Measurements from ENCODE around the gene TPP2.

TPP2 gene

DNA sequence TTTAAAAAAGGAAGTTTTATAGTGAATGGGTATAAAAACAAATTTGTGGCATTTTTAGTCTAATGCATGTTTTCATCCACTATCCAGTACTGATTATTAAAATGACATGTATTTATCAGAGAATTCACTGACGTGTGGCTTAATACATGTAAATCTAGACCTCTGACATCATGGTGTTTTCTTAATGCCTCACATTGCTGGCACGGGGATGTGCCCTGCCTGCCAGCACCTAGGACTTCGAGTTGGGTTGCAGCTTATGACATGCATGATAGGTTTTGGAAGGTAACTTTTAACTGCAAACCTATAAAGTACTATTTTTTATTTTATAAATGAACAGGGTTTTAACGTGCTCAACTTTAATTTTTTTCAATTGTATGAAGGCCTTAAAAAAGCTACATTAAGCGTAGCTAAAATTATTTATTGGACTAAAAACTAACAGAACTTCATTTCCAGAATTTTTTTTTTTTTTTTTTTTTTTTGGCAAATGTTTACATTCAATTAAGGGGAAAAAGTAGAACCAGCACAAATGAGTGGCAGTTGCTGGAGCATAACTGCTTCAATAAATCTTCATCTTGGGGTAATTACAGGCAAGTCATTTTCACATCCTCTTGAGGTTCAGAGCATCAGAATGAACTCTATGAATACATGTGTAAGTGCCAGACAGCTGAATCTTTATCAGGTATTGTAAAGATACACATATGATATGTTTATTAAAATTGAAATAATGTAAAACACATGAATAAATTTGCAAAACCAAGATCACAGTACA lies 81.7 kb downstream of the TPP2 start:
- Histone ChIP-seq H3K27me3 (ENCODE audit: insufficient read depth, low read length) (no peaks in the 10 kb centered on the region), H3K9me3 (ENCODE audit: low read length) (no peaks in the 10 kb centered on the region), H2AFZ (ENCODE audit: low read depth, low read length) (no peak overlapping the region), H3K4me1 (ENCODE audit: insufficient read depth, low read length) (no peaks in the 10 kb centered on the region), H3K36me3 (ENCODE audit: insufficient read depth, low read length) (peaks cover 58% of the 10 kb centered on the region), H3K4me3 (ENCODE audit: low read length) (no peak overlapping the region)

- peaks cover 52% of the 10 kb centered on the region for H3K36me3 ChIP-seq (ENCODE audit: insufficient read depth, low read length)
- no peak overlapping the region for H2AFZ ChIP-seq (ENCODE audit: low read depth, low read length)
- H3K4me1 ChIP-seq (ENCODE audit: insufficient read depth, low read length), result no peaks in the 10 kb centered on the region
- H3K27me3 ChIP-seq (ENCODE audit: insufficient read depth, low read length), result no peaks in the 10 kb centered on the region
- no peaks in the 10 kb centered on the region for H3K9me3 ChIP-seq (ENCODE audit: low read length)
- H3K4me3 ChIP-seq (ENCODE audit: low read length), result no peak overlapping the region
Observed at GRCh38 chr13:102679449-102680132, 82.8 kb downstream of the TPP2 start.

GRCh38 chr13:102680133-102680717 lies 83.4 kb downstream of the TPP2 start:
- H3K4me1 ChIP-seq (ENCODE audit: insufficient read depth, low read length), result no peaks in the 10 kb centered on the region
- peaks cover 46% of the 10 kb centered on the region for H3K36me3 ChIP-seq (ENCODE audit: insufficient read depth, low read length)
- H2AFZ ChIP-seq (ENCODE audit: low read depth, low read length), result no peak overlapping the region
- no peaks in the 10 kb centered on the region for H3K27me3 ChIP-seq (ENCODE audit: insufficient read depth, low read length)
- H3K9me3 ChIP-seq (ENCODE audit: low read length), result no peaks in the 10 kb centered on the region
- H3K4me3 ChIP-seq (ENCODE audit: low read length), result no peak overlapping the region

GRCh38 chr13:102680842-102681740 lies 84.3 kb downstream of the TPP2 start:
- no peaks in the 10 kb centered on the region for H3K27me3 ChIP-seq (ENCODE audit: insufficient read depth, low read length)
- no peak overlapping the region for H2AFZ ChIP-seq (ENCODE audit: low read depth, low read length)
- no peak overlapping the region for H3K4me3 ChIP-seq (ENCODE audit: low read length)
- H3K36me3 ChIP-seq (ENCODE audit: insufficient read depth, low read length), result peaks cover 38% of the 10 kb centered on the region
- H3K9me3 ChIP-seq (ENCODE audit: low read length), result no peaks in the 10 kb centered on the region
- H3K4me1 ChIP-seq (ENCODE audit: insufficient read depth, low read length), result no peaks in the 10 kb centered on the region

- H3K4me1 ChIP-seq (ENCODE audit: insufficient read depth, low read length), result no peaks in the 10 kb centered on the region
- H3K9me3 ChIP-seq (ENCODE audit: low read length), result no peaks in the 10 kb centered on the region
- H3K27me3 ChIP-seq (ENCODE audit: insufficient read depth, low read length), result no peaks in the 10 kb centered on the region
- no peak overlapping the region for H3K4me3 ChIP-seq (ENCODE audit: low read length)
- peaks cover 26% of the 10 kb centered on the region for H3K36me3 ChIP-seq (ENCODE audit: insufficient read depth, low read length)
- H2AFZ ChIP-seq (ENCODE audit: low read depth, low read length), result no peak overlapping the region
Observed at GRCh38 chr13:102682211-102682610, 85.4 kb downstream of the TPP2 start.

GRCh38 chr13:102682727-102683126 lies 85.9 kb downstream of the TPP2 start:
- H3K4me1 ChIP-seq (ENCODE audit: insufficient read depth, low read length), result no peaks in the 10 kb centered on the region
- no peak overlapping the region for H2AFZ ChIP-seq (ENCODE audit: low read depth, low read length)
- H3K4me3 ChIP-seq (ENCODE audit: low read length), result no peak overlapping the region
- no peaks in the 10 kb centered on the region for H3K9me3 ChIP-seq (ENCODE audit: low read length)
- H3K27me3 ChIP-seq (ENCODE audit: insufficient read depth, low read length), result no peaks in the 10 kb centered on the region
- peaks cover 22% of the 10 kb centered on the region for H3K36me3 ChIP-seq (ENCODE audit: insufficient read depth, low read length)

DNA sequence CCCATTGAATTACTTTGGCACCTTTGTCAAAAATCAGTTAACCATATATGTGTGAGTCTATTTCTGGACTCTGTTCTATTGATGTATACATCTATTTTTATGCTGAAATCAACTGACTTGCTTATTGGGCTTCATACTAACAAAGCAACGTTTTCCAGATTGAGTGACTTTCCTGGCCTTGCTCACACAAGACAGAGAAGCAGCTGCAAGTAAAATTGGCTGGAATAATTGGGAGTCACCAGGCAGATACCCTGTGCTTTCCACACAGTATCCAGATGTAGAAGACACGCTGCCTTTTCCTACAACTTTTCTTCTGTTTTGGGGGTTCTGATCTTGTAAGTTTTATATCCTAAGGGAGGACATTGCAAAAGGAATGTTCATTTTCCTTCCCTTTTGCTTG lies 86.9 kb downstream of the TPP2 start:
- H3K27me3 ChIP-seq (ENCODE audit: insufficient read depth, low read length), result no peaks in the 10 kb centered on the region
- peaks cover 16% of the 10 kb centered on the region for H3K36me3 ChIP-seq (ENCODE audit: insufficient read depth, low read length)
- H3K4me3 ChIP-seq (ENCODE audit: low read length), result no peak overlapping the region
- H3K9me3 ChIP-seq (ENCODE audit: low read length), result no peaks in the 10 kb centered on the region
- no peaks in the 10 kb centered on the region for H3K4me1 ChIP-seq (ENCODE audit: insufficient read depth, low read length)
- H2AFZ ChIP-seq (ENCODE audit: low read depth, low read length), result no peak overlapping the region

GRCh38 chr13:102686024-102686423 lies 89.2 kb downstream of the TPP2 start:
- Histone ChIP-seq H2AFZ (ENCODE audit: low read depth, low read length) (no peak overlapping the region), H3K9me3 (ENCODE audit: low read length) (no peaks in the 10 kb centered on the region), H3K4me3 (ENCODE audit: low read length) (no peak overlapping the region), H3K36me3 (ENCODE audit: insufficient read depth, low read length) (no peaks in the 10 kb centered on the region), H3K27me3 (ENCODE audit: insufficient read depth, low read length) (no peaks in the 10 kb centered on the region), H3K4me1 (ENCODE audit: insufficient read depth, low read length) (no peaks in the 10 kb centered on the region)

GRCh38 chr13:102687520-102687919 lies 90.7 kb downstream of the TPP2 start:
- H3K36me3 ChIP-seq (ENCODE audit: insufficient read depth, low read length), result no peaks in the 10 kb centered on the region
- no peaks in the 10 kb centered on the region for H3K9me3 ChIP-seq (ENCODE audit: low read length)
- no peaks in the 10 kb centered on the region for H3K27me3 ChIP-seq (ENCODE audit: insufficient read depth, low read length)
- H3K4me3 ChIP-seq (ENCODE audit: low read length), result no peak overlapping the region
- no peak overlapping the region for H2AFZ ChIP-seq (ENCODE audit: low read depth, low read length)
- no peaks in the 10 kb centered on the region for H3K4me1 ChIP-seq (ENCODE audit: insufficient read depth, low read length)

DNA sequence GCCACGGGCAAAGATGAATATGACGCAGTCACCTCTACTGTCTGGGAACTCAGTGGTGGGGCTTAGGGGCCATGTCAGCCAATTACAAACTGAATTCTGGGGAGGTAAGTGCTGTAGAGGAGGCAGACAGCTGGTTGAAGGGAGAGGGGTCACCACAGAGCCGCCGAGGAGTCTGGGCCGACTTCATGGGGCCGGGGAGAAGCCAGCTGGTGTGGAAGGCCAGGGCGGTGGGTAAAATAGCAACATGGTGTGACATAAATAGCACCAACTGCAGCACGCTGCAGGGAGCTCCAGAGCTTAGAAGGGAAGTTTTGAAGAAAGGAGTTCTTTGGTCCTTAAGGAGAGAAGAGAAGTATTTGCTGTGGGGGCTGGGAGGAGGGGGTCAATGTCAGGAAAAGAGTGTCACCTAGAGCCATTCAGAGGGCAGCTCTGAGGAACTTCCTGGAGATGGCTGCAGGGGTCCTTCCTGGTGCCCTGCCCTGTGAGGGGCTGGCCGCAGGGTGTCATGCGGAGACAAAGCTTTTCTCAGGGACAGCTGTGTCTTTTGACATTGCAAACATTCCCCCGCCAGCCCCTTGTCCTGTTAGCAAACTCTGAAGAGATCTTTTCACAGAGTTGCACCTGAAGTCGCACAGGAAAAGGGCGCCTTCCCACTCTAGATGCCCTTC lies 91.7 kb downstream of the TPP2 start:
- Histone ChIP-seq H3K36me3 (ENCODE audit: insufficient read depth, low read length) (no peaks in the 10 kb centered on the region), H3K9me3 (ENCODE audit: low read length) (no peaks in the 10 kb centered on the region), H3K27me3 (ENCODE audit: insufficient read depth, low read length) (no peaks in the 10 kb centered on the region), H3K4me1 (ENCODE audit: insufficient read depth, low read length) (no peaks in the 10 kb centered on the region), H3K4me3 (ENCODE audit: low read length) (no peak overlapping the region), H2AFZ (ENCODE audit: low read depth, low read length) (no peak overlapping the region)

DNA sequence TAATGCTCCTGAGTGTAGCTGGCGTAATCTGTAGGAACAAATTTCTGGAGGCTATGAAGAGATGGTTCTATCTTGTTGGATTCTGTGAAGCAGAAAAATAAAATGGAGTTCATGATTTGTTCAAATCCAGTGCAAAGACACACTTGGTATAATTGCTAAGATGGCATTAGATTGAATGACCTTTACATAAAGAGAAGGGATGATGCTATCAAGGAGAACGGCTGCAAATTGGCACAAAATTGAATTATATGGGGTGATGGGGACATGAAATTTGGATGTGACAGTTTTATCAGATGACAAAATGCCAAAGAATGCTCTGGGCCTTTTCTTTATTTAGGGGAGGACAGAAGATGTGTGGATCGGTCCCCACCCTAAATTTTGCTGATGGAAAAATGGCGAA lies 94.1 kb downstream of the TPP2 start:
- Histone ChIP-seq H3K36me3 (ENCODE audit: insufficient read depth, low read length) (no peaks in the 10 kb centered on the region), H3K4me3 (ENCODE audit: low read length) (no peak overlapping the region), H3K4me1 (ENCODE audit: insufficient read depth, low read length) (no peaks in the 10 kb centered on the region)

DNA sequence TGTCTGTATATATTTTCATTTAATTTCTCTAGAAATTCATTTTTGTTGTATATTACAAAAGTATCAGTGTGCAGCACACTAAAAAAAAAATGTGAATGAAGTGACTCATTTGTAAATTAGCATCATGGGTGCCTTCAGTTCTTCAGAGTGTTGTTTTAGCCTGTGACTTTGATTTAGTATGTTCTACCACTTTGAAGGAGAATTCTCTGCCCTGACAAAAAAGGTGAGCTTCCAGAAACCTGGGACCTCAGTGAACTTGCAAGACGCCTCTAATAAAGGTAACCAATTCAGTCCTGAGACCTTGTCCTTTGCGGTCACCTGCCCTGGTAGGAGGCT lies 95.7 kb downstream of the TPP2 start:
- Histone ChIP-seq H3K4me3 (ENCODE audit: low read length) (no peak overlapping the region), H3K27me3 (ENCODE audit: insufficient read depth, low read length) (no peaks in the 10 kb centered on the region), H3K9me3 (ENCODE audit: low read length) (no peaks in the 10 kb centered on the region), H3K4me1 (ENCODE audit: insufficient read depth, low read length) (no peaks in the 10 kb centered on the region), H2AFZ (ENCODE audit: low read depth, low read length) (no peak overlapping the region), H3K36me3 (ENCODE audit: insufficient read depth, low read length) (no peaks in the 10 kb centered on the region)

More for the DNA sequence above, 94.1 kb downstream of the TPP2 start:
- H3K9me3 ChIP-seq (ENCODE audit: low read length), result no peaks in the 10 kb centered on the region
- no peak overlapping the region for H2AFZ ChIP-seq (ENCODE audit: low read depth, low read length)
- no peaks in the 10 kb centered on the region for H3K27me3 ChIP-seq (ENCODE audit: insufficient read depth, low read length)

Measured in neuron (in vitro differentiated cells).